Activated T-helper 2 cell treated with anti-CD3 and anti-CD28 coated beads, Interferon-gamma antibody, Interleukin-2, Interleukin-4, amounts not matched to agents 10 μg/mL and 5 μg/mL and 100 μg/mL, durations not matched to agents 14 hours and 24 hours and 36 hours (primary cell): ENCODE results near the gene FOLR1. TPM values are rescaled to one million over a fixed set of nuclear protein-coding genes. Genes with fewer than 3 reads are reported as not detected.

Experiments
- DNase-seq: peaks from one replicate; pipeline ENCODE4 v3.0.0; 2021; ENCODE audit warnings: low spot score
- H3K27ac Mint-ChIP-seq: one replicate; pipeline ENCODE4 v1.8.0; 2021; ENCODE audit warnings: mixed read lengths
- H3K27me3 Mint-ChIP-seq: one replicate; pipeline ENCODE4 v1.8.0; 2021; ENCODE audit warnings: low read depth, mixed read lengths
- H3K36me3 Mint-ChIP-seq: one replicate; pipeline ENCODE4 v1.8.0; 2021; ENCODE audit warnings: low read depth, mixed read lengths
- H3K4me1 Mint-ChIP-seq: one replicate; pipeline ENCODE4 v1.8.0; 2021; ENCODE audit warnings: low read depth, mixed read lengths
- H3K4me3 Mint-ChIP-seq: one replicate; pipeline ENCODE4 v1.8.0; 2021; ENCODE audit warnings: low read depth, mild to moderate bottlenecking, moderate library complexity, mixed read lengths
- H3K9me3 Mint-ChIP-seq: one replicate; pipeline ENCODE4 v1.8.0; 2021; ENCODE audit warnings: mixed read lengths
- intact Hi-C: fragments of 100-400 bp; cut with micrococcal nuclease; formaldehyde crosslinking; loops from one replicate; pipeline ENCODE4 v1.15.1; 2023
- total RNA-seq: library from RNA; stranded (reverse); gene quantifications from 2 replicates; pipeline ENCODE4 v1.2.3, GENCODE V29; 2022

The FOLR1 gene
- total RNA-seq, 1 donor from 2014 or later = not detected

DNA sequence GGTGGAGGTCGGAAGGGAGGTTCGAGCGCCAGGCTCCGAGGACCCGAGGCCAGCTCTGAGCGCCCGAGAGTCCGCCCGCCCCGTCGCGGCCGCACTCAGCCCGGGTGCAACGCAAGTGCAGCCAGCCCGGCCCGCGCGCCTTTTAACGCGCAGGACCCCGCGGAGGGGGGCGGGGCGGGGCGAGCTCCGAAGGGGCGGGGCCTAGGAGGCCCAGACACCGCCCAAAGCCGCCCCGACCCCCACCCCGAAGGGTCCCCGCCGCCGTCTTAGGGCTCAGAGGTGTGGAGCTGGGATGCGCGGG, 52.1 kb downstream of the FOLR1 start, which contains the start of gene PHOX2A:
TSS of gene PHOX2A (minus strand) at position 117 of the 301 bp plus-strand sequence. CDS start 172 bp downstream, outside the sequence.
- DNase-seq = no peak
- peaks cover 16% of the 10 kb centered on the region for H3K4me1 Mint-ChIP-seq
- intact Hi-C loops = no loop called here
- H3K4me3 Mint-ChIP-seq = no peak within 1 kb of the TSS
- peaks cover 48% of the 10 kb centered on the region for H3K27me3 Mint-ChIP-seq
- no peaks in the 10 kb centered on the region for H3K9me3 Mint-ChIP-seq
- H3K27ac Mint-ChIP-seq = no peak within 1 kb of the TSS
- peaks cover 4% of the 10 kb centered on the region for H3K36me3 Mint-ChIP-seq

GRCh38 chr11:72244361-72245262, 52.7 kb downstream of the FOLR1 start:
- intact Hi-C loops = no loop called here
- H3K27ac Mint-ChIP-seq = no peak overlapping the region
- H3K9me3 Mint-ChIP-seq = no peaks in the 10 kb centered on the region
- peaks cover 13% of the 10 kb centered on the region for H3K4me1 Mint-ChIP-seq
- H3K4me3 Mint-ChIP-seq = no peak overlapping the region
- DNase-seq = no peak
- peaks cover 45% of the 10 kb centered on the region for H3K27me3 Mint-ChIP-seq
- peaks cover 3% of the 10 kb centered on the region for H3K36me3 Mint-ChIP-seq

GRCh38 chr11:72245263-72245816, 53.4 kb downstream of the FOLR1 start:
- Mint-ChIP-seq H3K9me3 (no peaks in the 10 kb centered on the region), H3K27me3 (peaks cover 47% of the 10 kb centered on the region), H3K4me1 (peaks cover 12% of the 10 kb centered on the region), H3K36me3 (peaks cover 2% of the 10 kb centered on the region), H3K4me3 (no peak overlapping the region), H3K27ac (no peak overlapping the region)
- intact Hi-C loops = no loop called here
- no peak for DNase-seq

Other genes with a start within 250 kb of the FOLR1 start
- gene IL18BP, start 193.2 kb upstream of the FOLR1 start, total RNA-seq = 12.6 and 13.5 TPM in 2 replicates
- gene NUMA1, start 111.6 kb upstream of the FOLR1 start, total RNA-seq = 162 and 174 TPM in 2 replicates
- gene LRRC51, start 111.3 kb upstream of the FOLR1 start, total RNA-seq = 7.9 and 9.2 TPM in 2 replicates
- 95.1 and 100 TPM in 2 replicates for gene LAMTOR1, start 88.8 kb upstream of the FOLR1 start, total RNA-seq
- 0.18 TPM in 1 of 2 replicates, not detected in the other for gene TOMT, start 86.2 kb upstream of the FOLR1 start, total RNA-seq
- 61.6 and 67.9 TPM in 2 replicates for gene ANAPC15, start 79.4 kb upstream of the FOLR1 start, total RNA-seq
- gene FOLR3, start 56.4 kb upstream of the FOLR1 start, total RNA-seq = 0.18 and 0.51 TPM in 2 replicates
- gene FOLR2, start 24.7 kb downstream of the FOLR1 start, total RNA-seq = not detected in 2 replicates
- gene INPPL1, start 32.6 kb downstream of the FOLR1 start, total RNA-seq = 176 TPM in 2 replicates
- gene PHOX2A, start 52.0 kb downstream of the FOLR1 start, total RNA-seq = not detected in 2 replicates
- 38.2 and 40.6 TPM in 2 replicates for gene CLPB, start 242.4 kb downstream of the FOLR1 start, total RNA-seq